HCT116 (cell line): ENCODE data around the gene TAGLN2. TPM values are rescaled to one million over a fixed set of nuclear protein-coding genes. Genes with fewer than 3 reads are reported as not detected.

ENCODE experiments used
- ATAC-seq: fragments of 200-7000 bp; cut with Tn5 transposase; 2 replicates; pipeline ENCODE4 v1.9.1; 2020; ENCODE audit warnings: mild to moderate bottlenecking, moderate library complexity
- BruUV-seq: library from RNA; stranded (reverse); fragments of 400-500 nt; replicated peaks from 2 replicates; lab custom pipeline; 2021; lab: Mats Ljungman, UMichigan
- CTCF ChIA-PET: fragments of 300-600 bp; sonication (Branson Sonifier 250); formaldehyde crosslinking; loops from one replicate; lab custom pipeline; 2021; ENCODE audit warnings: antibody characterized with exemption; lab: Charles Lee
- POLR2A ChIA-PET: fragments of 300-600, 350-600 bp; sonication (Branson Sonifier 250); formaldehyde crosslinking; loops from one replicate; lab custom pipeline; 2021; ENCODE audit warnings: antibody characterized with exemption; lab: Charles Lee
- RAD21 ChIA-PET, 2 experiments: fragments of 300-600 bp; sonication (Branson Sonifier 250); formaldehyde crosslinking; loops; one replicate each; lab custom pipeline; 2023; ENCODE audit warnings: low total read pairs in 2 of 2; ENCODE audit not compliant: uncharacterized antibody in 2 of 2, unreplicated experiment in 2 of 2, low non-redundant PET in 1 of 2; lab: Charles Lee
- DNase-seq: peaks from one replicate; pipeline ENCODE4 v3.0.0-alpha.2; 2010; ENCODE audit warnings: low read depth, low spot score
- H2AFZ ChIP-seq: fragments of 200-600 bp; shearing (Covaris generic), sonication (generic); 2 replicates; pipeline ENCODE4 v1.6.1; 2017; ENCODE audit warnings: low read depth, mixed run types, mixed read lengths, antibody characterized with exemption, low read length; ENCODE audit not compliant: poor library complexity, severe bottlenecking
- H3K27ac ChIP-seq: 2 replicates; pipeline ENCODE4 v1.5.1; 2012; ENCODE audit warnings: low read depth, low read length
- H3K27me3 ChIP-seq: fragments of 200-600 bp; sonication (generic); 2 replicates; pipeline ENCODE4 v1.6.1; 2016; ENCODE audit warnings: mixed run types, low read length, mixed read lengths; ENCODE audit not compliant: insufficient read depth
- H3K36me3 ChIP-seq, 2 experiments: fragments of 200-500 bp in 1 of 2; fragments of 200-600 bp in 1 of 2; sonication (Bioruptor generic) in 1 of 2; sonication (generic) in 1 of 2; 2 replicates each; pipeline versions ENCODE4 v1.5.1 to v1.6.1; 2014 to 2016; ENCODE audit warnings: low read length in 2 of 2, inconsistent platforms in 1 of 2, mixed read lengths in 1 of 2, mixed run types in 1 of 2; ENCODE audit not compliant: insufficient read depth in 2 of 2, control insufficient read depth in 1 of 2
- H3K4me1 ChIP-seq, 2 experiments: fragments of 200-600 bp in 1 of 2; sonication (generic) in 1 of 2; 2 replicates each; pipeline versions ENCODE4 v1.5.1 to v1.6.1; 2012 to 2017; ENCODE audit warnings: low read length in 2 of 2, inconsistent platforms in 1 of 2, mild to moderate bottlenecking in 1 of 2, mixed read lengths in 1 of 2, mixed run types in 1 of 2, moderate library complexity in 1 of 2; ENCODE audit not compliant: insufficient read depth in 2 of 2, control insufficient read depth in 1 of 2
- H3K4me2 ChIP-seq: fragments of 200-600 bp; sonication (generic); 2 replicates; pipeline ENCODE4 v1.6.1; 2017; ENCODE audit warnings: mixed run types, low read length, mixed read lengths
- H3K4me3 ChIP-seq, 2 experiments: fragments of 200-600 bp in 1 of 2; sonication (generic) in 1 of 2; replicated peaks in 1 of 2; 2 replicates each; pipeline ENCODE4 v1.5.1; 2011 to 2016; ENCODE audit warnings: low read length in 2 of 2, control low read depth in 1 of 2, low read depth in 1 of 2, mild to moderate bottlenecking in 1 of 2, mixed read lengths in 1 of 2, mixed run types in 1 of 2
- H3K79me2 ChIP-seq: fragments of 200-600 bp; sonication (generic); 2 replicates; pipeline ENCODE4 v1.6.1; 2017; ENCODE audit warnings: mild to moderate bottlenecking, mixed run types, low read length, moderate library complexity, mixed read lengths; ENCODE audit not compliant: insufficient read depth
- H3K9ac ChIP-seq: fragments of 200-600 bp; sonication (generic); 2 replicates; pipeline ENCODE4 v1.6.1; 2016; ENCODE audit warnings: low read length, mixed read lengths
- H3K9me2 ChIP-seq: fragments of 200-600 bp; sonication (generic), shearing (Covaris generic); 2 replicates; pipeline ENCODE4 v1.6.1; 2017; ENCODE audit warnings: mixed run types, mild to moderate bottlenecking, moderate library complexity; ENCODE audit not compliant: insufficient read depth
- H3K9me3 ChIP-seq, 2 experiments: fragments of 200-500 bp in 1 of 2; fragments of 200-600 bp in 1 of 2; sonication (Bioruptor generic) in 1 of 2; sonication (generic) in 1 of 2; 2 replicates each; pipeline ENCODE4 v1.6.1; 2014 to 2017; ENCODE audit warnings: low read length in 2 of 2, mixed read lengths in 2 of 2, inconsistent platforms in 1 of 2, low read depth in 1 of 2, mild to moderate bottlenecking in 1 of 2, mixed run types in 1 of 2, moderate library complexity in 1 of 2; ENCODE audit not compliant: control insufficient read depth in 1 of 2, insufficient read depth in 1 of 2
- H4K20me1 ChIP-seq: fragments of 200-600 bp; sonication (generic), shearing (Covaris generic); 2 replicates; pipeline ENCODE4 v1.6.1; 2017; ENCODE audit warnings: mixed run types, mild to moderate bottlenecking, moderate library complexity; ENCODE audit not compliant: insufficient read depth
- CBX3 ChIP-seq: IDR thresholded peaks from 2 replicates; pipeline ENCODE4 v1.6.1; 2012; ENCODE audit warnings: low read depth
- CEBPB ChIP-seq: IDR thresholded peaks from 2 replicates; pipeline ENCODE4 v1.6.1; 2012; ENCODE audit warnings: low read depth
- ELF1 ChIP-seq: IDR thresholded peaks from 2 replicates; pipeline ENCODE4 v1.6.1; 2012; ENCODE audit warnings: low read depth, borderline replicate concordance
- EZH2phosphoT487 ChIP-seq: fragments of 200-600 bp; IDR thresholded peaks from 2 replicates; pipeline ENCODE4 v1.6.1; 2018; ENCODE audit warnings: antibody characterized with exemption, borderline replicate concordance
- FOSL1 ChIP-seq: IDR thresholded peaks from 2 replicates; pipeline ENCODE4 v1.6.1; 2012; ENCODE audit warnings: low read depth
- JUND ChIP-seq: IDR thresholded peaks from 2 replicates; pipeline ENCODE4 v1.6.1; 2012
- MAX ChIP-seq: IDR thresholded peaks from 2 replicates; pipeline ENCODE4 v1.6.1; 2012
- SP1 ChIP-seq: IDR thresholded peaks from 2 replicates; pipeline ENCODE4 v1.6.1; 2012; ENCODE audit warnings: low read depth
- TCF7L2 ChIP-seq: IDR thresholded peaks from 2 replicates; pipeline ENCODE4 v1.7.0; 2011; ENCODE audit warnings: borderline replicate concordance, inconsistent platforms; ENCODE audit not compliant: insufficient read depth, insufficient read length; ENCODE audit errors: extremely low read depth
- YY1 ChIP-seq: IDR thresholded peaks from 2 replicates; pipeline ENCODE4 v1.6.1; 2011; ENCODE audit warnings: low read length, low read depth, moderate library complexity, mild to moderate bottlenecking; ENCODE audit not compliant: insufficient replicate concordance; ENCODE audit errors: extremely low read depth
- ZNF274 ChIP-seq: fragments of 200-500 bp; sonication (Bioruptor generic); IDR thresholded peaks from 2 replicates; pipeline ENCODE4 v1.6.1; 2014; ENCODE audit warnings: mild to moderate bottlenecking, low read depth, low read length, inconsistent platforms
- intact Hi-C: fragments of 100-400 bp; cut with micrococcal nuclease; formaldehyde crosslinking; loops from 2 replicates; pipeline ENCODE4 v1.10.0; 2022
- total RNA-seq: library from RNA; stranded (reverse); gene quantifications from one replicate; pipeline ENCODE4 v1.2.1, GENCODE V29; 2021; ENCODE audit not compliant: unreplicated experiment

The TAGLN2 gene
- total RNA-seq, 1 experiment from 2014 or later = 127 TPM

GRCh38 chr1:159960721-159961381, 35.5 kb upstream of the TAGLN2 start:
- Histone ChIP-seq H3K79me2 (no peaks in the 10 kb centered on the region), H3K4me2 (peak overlapping the region; percentile 33), H3K9me2 (no peaks in the 10 kb centered on the region), H4K20me1 (no peaks in the 10 kb centered on the region), H3K27me3 (no peaks in the 10 kb centered on the region; the same call in 1 of the 2 replicates), H3K9ac (no peak overlapping the region), H3K27ac (no peak overlapping the region), H3K36me3 (no peaks in the 10 kb centered on the region), H2AFZ (peak overlapping the region; percentile 46), H3K9me3 (no peaks in the 10 kb centered on the region), H3K4me3 (no peak overlapping the region), H3K4me1 (peaks cover 6 to 24% of the 10 kb centered on the region in 2 experiments; a peak in 3 of 4 replicates)
- no TSS peak for BruUV-seq
- DNase-seq = no peak
- peak; percentile 37; the same call in 1 of the 2 replicates for ATAC-seq
- intact Hi-C loops = no loop called here
- ChIA-PET POLR2A (no interaction called here), CTCF (interaction anchor here (1.8 kb wide), 1 partner anchor 47 kb away, joined by 5 read pairs; no protein-coding TSS in a partner anchor), RAD21 (no interaction called here)
- no peak for TF ChIP-seq ZNF274
- TF ChIP-seq CBX3 = 0 out of 2 replicates have a peak, but pooled peaks have one; percentile 14
- no peak for TF ChIP-seq JUND
- TF ChIP-seq CEBPB = no peak
- TF ChIP-seq ELF1 = no peak
- TF ChIP-seq MAX = no peak
- no peak; the same call in 1 of the 2 replicates for TF ChIP-seq SP1
- TF ChIP-seq TCF7L2 = no peak
- TF ChIP-seq FOSL1 = 0 out of 2 replicates have a peak, but pooled peaks have one; percentile 4

- no peak overlapping the region for H2AFZ ChIP-seq
- no peaks in the 10 kb centered on the region for H3K9me2 ChIP-seq
- peak; percentile 79 for ATAC-seq
- H3K36me3 ChIP-seq = no peaks in the 10 kb centered on the region
- no peak overlapping the region for H3K4me3 ChIP-seq
- no peaks in the 10 kb centered on the region for H4K20me1 ChIP-seq
- BruUV-seq = no TSS peak
- intact Hi-C loops = no loop called here
- peak overlapping the region; percentile 47 for H3K4me2 ChIP-seq
- no peak overlapping the region for H3K27ac ChIP-seq
- ChIA-PET POLR2A (no interaction called here), CTCF (no interaction called here), RAD21 (no interaction called here)
- H3K9me3 ChIP-seq = no peaks in the 10 kb centered on the region
- no peaks in the 10 kb centered on the region for H3K79me2 ChIP-seq
- H3K9ac ChIP-seq = no peak overlapping the region
- TF ChIP-seq EZH2phosphoT487 (no peak), SP1 (peak; percentile 28; the same call in 1 of the 2 replicates), JUND (peak; percentile 27; the same call in 1 of the 2 replicates), YY1 (no peak)
- TF ChIP-seq, all 23 proteins: peak for 2
- Histone ChIP-seq H3K4me1 (peaks cover 6 to 24% of the 10 kb centered on the region in 2 experiments; a peak in 3 of 4 replicates), H3K27me3 (no peaks in the 10 kb centered on the region; the same call in 1 of the 2 replicates)
- DNase-seq = no peak
Measured at GRCh38 chr1:159959451-159959850, 34.1 kb upstream of the TAGLN2 start.
